RCC 7860 (cell line): Measurements from ENCODE around the gene DYRK1A.

Experiments used
- DNase-seq: peaks from one replicate; pipeline ENCODE4 v3.0.0-alpha.2; 2015; ENCODE audit warnings: low spot score
- FAIRE-seq: peaks from 2 replicates; lab custom pipeline; 2012; peaks lifted over from hg19 to GRCh38; lab: Jason Lieb, UNC

The DYRK1A gene

DNA sequence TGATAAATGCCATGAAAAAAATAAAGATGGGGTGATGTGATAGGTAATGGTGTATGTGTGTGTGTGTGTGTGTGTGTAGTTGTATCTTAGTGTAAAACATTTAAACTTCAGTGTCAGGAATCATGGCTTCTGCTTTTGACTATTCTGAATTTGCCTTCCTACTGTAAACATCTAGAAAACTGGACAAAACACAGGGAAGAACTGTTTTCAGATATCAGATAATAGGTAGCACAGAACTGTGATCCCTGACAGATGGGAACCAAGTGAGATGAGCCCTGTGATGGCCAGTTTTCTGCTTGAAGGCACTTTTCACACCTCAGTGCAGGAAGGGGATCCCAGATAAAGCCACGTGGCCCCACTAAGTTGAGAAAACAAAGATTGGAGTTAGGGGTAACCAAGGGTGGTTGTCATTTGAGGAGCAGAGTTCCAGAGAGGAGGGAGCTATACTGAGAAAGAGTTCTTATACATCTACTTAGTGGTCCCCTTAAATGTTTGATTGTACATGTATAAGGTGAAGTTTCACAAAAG lies 17.3 kb downstream of the DYRK1A start:
- DNase-seq (no peak), FAIRE-seq (no peak)

DNA sequence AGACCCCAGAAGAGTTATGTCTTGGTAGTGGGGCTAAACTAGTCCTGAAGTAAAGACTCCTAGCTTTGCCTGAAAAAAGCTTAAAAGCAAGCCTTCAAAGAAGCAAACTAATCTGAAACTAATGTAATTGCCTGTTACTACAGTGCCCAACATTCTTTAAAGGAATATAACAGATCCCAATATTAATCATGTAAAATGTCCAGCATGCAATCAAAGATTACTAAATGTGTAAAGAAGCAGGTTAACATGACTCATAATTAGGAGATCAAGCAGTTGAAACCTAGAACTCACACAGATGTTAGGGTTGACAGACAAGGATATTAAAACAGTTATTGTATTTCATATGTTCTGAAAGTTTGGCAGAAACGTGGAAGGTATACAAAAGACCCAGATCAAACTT lies 17.8 kb downstream of the DYRK1A start:
- FAIRE-seq (no peak), DNase-seq (no peak)

DNA sequence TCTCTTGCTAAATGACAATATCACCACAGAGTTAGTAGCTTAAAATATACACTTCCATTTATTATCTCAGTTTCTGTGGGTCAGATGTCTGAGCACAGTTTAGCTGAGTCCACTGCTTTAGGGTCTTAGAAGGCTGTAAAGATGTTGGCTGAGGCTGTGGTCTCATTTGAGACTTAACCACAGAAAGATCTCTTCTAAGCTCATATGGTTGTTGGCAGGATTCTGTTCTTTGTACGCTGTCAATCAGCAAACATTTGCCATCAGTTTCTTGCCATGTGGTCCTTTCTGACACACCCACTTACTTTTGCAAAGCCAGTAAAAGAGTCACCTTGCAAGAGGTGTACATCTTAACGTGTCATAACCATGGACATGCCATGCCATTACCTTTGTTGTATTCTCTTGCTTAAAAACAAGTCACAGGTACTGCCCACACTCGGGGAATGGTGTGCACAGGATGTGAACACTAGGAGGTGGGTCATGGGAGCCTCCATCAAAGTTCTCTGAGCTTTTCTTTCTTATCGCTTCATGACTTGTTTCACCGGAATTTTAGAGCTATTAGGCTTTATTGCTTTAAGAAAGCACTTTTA lies 18.7 kb downstream of the DYRK1A start:
- DNase-seq (no peak), FAIRE-seq (no peak)

DNA sequence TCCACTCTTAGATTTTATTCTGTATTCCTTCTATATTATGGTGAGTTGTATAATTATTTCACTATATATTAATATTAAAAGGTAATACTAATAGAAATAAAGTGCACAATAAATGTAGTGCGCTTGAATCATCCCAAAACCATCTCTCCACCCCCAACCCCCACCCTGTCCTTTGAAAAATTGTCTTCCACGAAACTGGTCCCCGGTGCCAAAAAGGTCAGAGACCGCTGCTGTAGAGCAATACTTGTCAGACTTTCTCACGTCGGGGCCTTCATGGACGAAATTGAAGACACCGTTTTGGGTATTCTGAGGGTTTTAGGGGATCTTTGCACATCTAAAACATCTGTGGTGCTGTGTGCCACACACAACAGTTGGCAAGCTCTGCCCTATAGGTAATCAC lies 19.6 kb downstream of the DYRK1A start:
- DNase-seq (no peak), FAIRE-seq (no peak)

DNA sequence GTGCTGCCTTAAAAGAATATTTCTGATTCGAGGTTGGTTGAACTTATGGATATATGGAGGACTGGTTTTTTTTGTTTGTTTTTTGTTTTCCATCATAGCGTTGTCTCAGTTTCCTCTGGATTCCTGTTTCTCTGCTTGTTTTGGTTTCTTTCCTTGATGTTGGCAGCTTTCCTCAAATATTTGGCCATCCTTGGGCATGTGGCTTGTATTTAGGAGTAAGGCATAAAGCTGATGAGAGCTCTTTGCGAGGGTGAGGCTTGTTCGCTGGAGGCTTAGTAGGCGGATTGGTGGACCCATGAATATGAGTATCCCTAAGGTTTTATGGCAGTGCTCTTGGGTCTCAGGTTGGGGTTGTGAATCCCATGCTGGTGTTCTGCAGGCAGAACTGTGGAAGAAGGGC lies 22.9 kb downstream of the DYRK1A start:
- DNase-seq (no peak), FAIRE-seq (no peak)

DNA sequence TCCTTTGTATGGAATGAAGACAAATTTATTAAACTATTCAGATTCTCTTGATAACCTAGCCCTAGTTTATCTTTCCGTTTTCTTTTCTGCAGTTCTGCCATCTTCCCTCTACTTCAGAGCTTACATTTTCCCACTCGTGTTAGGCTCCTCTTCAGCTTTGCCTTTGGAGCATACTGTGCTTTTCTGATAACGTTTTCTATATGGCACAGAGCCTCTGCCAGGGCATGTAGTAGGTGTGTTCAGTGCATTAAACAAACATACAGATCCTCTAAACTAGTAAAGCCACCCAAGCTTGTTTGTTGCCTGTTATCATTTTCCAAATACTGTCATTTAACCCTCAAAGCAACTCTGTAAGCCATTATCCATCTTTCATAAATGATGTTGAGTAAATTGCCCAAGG lies 25.1 kb downstream of the DYRK1A start:
- no peak for DNase-seq
- FAIRE-seq: no peak

DNA sequence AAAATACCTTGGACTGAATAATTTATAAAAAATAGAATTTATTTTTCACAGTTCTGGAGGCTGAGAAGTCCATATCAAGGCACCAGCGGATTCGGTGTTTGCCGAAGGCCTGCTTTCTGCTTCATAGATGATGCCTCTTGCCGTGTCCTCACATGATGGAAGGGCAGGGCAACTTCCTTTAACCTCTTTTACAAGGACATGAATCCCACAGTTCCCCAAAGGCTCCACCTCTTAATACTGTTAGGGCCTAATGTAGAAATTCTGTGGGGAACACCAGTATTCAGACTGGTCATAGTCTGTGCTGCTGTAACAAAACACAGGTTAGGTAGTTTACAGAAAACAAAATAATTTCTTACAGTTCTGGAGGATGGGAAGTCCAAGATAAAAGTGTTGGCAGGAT lies 25.9 kb downstream of the DYRK1A start:
- no peak for DNase-seq
- FAIRE-seq: no peak

DNA sequence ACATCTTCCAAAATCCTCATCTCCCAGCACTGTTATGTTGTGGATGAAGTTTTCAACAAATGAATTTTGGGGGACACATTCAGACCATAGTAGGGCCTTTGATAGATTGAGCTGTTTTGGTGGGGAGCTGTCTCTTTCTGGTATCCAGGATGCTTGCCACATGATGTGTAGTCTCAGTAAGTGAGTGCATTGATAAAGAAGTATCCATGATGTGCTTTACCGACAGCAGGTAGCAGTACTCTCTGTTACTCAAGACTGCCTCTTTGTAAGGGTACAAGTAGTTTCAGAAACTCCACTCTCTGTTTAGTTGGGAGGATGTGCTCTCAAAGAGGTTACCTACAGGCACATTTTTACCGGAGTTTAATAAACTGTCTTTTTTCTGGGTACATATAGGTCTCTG lies 26.5 kb downstream of the DYRK1A start:
- no peak for DNase-seq
- FAIRE-seq: no peak

DNA sequence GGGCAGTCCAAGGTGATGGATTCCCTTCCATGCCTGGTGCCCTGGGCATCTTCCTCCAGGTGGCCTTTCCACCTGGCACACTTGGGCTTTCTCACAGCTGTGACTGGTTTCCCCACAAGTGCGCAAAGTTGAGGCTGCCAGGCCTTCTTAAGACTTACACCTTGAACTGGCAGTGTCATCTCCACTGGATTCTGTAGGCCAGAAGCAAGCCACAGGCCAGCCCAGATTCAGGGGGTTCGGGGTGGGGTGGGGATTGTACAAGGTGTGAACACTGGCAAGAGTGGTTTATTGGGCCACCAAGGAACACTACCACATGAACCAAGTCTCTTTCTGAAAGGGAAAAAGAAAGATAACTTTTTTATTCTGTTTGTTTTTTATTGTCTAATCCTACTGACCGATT lies 27.2 kb downstream of the DYRK1A start:
- DNase-seq (no peak), FAIRE-seq (no peak)

DNA sequence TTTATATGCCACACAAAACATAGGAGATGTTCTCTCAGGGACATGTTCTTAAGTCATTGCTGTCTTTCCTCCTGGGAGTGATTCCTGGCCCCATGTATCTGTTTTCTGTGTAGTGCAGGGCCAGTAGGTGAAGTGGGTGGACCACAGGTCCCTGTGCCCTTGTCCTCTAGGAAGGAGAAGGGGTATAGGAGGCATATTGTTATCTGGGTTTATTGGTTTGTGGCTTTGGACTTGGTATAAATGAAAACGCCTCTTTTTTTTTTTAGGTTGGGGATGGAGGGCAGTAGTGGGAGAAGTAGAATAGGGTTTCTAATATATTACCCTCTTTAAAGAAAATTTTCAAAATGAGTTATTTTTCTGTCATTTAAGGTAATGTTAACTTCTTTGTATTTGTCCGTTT lies 29.4 kb downstream of the DYRK1A start:
- DNase-seq (no peak), FAIRE-seq (no peak)

DNA sequence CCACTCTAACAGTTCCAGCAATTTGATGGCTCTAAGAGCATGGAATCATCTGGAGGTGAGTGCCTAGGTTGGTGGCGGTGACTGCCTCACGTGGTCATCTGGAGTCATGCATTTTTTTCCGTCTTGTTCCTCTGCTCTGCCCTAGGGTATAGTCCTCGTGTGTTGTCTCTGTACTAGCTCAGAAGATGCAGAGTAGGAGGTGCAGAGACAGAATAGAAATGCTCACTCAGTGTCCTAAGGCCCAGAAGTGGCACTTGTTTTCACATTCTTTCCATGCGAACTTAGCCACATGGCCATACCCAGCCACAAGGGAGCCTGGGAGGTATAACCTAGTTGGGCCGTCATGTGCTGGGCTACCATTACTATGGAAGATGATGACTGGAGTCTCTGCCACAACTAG lies 30.3 kb downstream of the DYRK1A start:
- no peak for FAIRE-seq
- no peak for DNase-seq

DNA sequence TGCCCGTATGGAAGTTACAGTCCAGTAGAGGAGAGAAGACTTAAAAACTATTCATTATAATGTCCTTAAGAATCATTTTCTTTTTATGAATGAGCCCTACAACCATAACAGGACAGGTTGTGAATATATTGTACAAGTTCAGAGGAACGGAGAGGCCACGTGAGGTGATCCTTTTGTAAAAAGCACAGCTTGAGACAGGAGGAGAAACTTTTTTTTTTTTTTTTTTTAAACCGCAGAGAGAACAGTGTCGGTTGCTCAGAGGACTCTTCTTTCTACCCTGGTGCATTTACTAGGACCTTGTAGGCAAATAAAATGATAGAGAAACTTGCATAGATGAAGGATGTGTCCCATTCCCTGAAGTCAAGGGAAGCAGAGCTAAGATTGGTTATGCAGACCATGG lies 32.1 kb downstream of the DYRK1A start:
- no peak for DNase-seq
- no peak for FAIRE-seq

DNA sequence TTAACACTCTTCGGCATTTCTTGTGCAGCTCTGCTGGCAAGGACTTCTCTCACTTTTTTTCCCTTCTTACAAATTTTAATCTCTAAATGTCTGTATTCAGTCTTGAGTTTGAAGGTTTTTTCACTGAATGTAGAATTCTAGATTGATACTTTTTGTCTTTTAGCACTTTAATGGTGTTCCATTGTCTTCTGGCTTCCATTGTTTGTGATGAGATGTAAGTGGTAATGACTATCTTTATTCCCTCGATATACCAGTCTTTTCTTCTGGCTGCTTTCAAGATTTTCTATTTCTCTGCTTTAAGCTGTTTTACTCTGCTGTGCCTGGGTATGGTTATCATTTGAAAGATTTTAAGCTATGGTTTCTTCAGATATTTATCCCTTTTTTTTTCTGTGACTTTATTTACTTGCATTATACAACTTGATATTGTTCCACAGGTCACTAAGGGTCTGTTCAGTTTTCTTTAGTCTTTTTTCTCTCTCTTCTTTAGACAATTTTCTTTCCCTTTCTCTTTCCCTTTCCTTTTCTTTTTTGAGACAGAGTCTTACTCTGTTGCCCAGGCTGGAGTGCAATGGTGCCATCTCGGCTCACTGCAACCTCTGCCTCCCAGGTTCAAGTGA lies 35.8 kb downstream of the DYRK1A start:
- DNase-seq: no peak
- no peak for FAIRE-seq

DNA sequence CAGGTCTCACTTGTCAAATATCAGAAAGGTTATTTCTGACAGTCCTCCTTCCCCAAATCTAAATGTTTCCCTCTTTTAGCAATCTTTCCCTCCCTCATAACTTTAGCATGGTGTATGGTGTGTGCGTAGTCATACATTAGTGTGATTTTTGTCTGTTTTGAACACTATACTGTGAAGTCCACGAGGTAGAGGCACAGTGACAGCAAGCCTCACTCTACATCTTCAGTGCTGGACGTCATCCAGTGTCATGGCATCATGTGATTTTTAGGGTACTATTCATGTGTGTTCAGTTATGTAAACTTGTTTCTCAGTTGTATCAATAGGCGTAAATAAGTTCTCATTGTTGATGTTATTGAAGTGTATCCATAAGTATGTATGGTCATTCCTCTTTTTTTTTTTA lies 39.1 kb downstream of the DYRK1A start:
- DNase-seq (no peak), FAIRE-seq (no peak)

DNA sequence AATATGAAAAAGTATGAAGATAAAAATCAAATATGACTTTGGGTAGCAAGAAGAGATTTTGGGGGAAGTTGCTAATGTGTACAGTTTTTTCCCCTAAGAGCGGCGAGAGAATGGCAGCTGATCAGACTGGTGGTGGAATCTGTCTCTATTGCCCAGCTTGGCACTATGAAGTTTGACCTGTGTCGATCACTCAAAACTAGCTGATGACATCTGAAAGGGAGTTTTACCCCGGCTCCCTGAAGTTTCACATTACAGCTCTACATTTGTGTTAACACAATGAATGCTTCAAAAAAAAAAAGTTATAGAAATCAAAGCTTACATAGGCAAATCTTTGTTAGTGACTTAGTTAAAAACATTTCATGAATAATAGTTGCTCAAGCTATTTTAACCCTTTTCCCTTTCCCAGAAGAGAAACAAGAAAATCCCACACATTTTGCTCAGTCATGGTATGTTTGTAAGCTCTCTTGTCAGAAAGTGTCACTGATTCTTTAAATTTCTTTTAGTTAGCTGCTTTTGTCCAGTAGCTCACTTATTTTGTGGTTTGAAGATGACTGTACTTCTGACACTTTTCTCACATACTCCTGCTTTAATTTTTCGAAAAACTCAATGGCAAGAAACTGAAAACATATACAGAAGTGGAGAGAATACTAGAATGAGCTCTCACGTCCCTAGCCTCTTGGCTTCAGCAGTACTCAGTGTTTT lies 41.3 kb downstream of the DYRK1A start:
- DNase-seq: no peak
- FAIRE-seq: no peak

DNA sequence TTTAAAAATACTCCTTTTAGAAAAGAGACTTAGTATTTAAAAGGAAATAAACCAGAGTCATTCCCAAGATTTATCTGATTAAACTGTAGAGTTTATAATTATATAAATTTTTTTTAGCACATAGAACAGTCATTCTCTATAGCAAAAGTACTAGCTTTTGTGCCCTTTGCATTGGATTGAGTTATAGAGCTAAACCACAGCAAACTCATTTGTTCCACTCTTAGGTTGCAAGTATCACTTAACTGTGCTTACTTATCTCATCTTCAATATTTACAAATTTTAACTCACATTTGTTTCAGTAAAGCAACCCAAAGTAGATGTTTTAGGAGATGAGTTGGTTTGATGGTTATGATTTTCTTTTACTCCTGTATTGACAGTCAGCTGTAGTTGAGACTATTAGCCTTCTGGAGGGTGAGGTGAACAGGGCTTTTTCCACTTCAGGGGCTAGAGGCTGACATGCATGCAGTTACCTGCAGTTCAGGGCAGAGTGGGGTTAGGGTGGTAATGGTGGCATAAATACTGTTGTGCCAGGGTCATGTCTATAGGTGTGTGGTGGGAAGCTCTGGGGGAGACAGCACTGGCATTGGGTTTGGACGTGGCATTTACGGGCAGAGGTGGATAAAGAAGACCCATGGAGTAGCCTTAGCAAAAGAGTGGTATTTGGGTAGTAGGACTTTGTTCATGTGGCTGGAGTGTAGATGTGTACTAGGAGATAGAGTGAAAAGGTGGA lies 42.1 kb downstream of the DYRK1A start:
- FAIRE-seq (no peak), DNase-seq (no peak)

DNA sequence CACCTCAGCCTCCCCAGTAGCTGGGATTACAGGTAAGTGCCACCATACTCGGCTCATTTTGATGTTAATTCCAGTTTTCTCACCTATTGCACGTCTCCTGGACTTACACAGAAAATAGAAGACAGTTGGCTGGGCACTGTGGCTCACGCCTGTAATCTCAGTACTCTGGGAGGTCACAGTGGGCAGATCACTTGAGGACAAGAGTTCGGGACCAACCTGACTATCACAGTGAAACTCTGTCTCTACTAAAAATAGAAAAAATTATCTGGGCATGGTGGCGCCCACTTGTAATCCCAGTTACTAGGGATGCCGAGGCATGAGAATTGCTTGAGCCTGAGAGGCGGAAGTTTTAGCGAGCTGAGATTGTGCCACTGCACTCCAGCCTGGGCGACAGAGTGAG lies 44.1 kb downstream of the DYRK1A start:
- FAIRE-seq: no peak
- DNase-seq: no peak

DNA sequence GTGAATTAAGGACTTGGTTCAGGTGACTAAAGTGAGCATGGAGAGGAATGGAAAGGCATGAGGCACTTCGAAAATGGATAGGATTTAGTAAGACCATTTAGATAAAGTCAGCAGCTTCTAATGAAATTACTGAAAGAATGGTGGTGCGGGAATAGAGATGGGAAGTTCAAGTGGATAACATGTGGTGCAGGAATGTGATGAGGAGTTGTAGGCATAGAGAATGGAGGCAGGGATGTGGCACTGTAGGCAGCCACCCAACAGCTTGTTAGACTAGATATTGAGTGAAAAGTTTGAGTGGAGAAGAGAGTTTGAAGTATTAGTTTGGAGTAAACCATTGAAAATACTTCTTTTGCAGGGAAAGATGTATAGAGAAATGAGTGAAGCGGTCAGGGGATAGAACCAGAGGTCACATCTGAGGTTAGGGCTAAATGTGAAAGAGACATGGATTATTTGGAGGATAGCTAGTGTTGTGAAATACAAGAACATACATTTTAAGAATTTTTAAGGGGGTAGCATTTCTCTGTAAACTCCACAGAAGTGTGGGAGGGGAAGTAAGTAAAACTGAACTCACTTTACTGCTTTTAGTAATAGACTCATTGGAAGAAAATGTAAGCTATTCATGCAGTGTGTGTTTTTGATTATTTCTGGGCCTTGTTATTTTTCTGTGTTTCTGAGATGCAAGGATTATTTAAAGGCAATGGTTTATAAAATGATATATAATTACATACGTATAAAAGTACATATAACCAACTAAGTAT lies 46.2 kb downstream of the DYRK1A start:
- no peak for DNase-seq
- FAIRE-seq: no peak

DNA sequence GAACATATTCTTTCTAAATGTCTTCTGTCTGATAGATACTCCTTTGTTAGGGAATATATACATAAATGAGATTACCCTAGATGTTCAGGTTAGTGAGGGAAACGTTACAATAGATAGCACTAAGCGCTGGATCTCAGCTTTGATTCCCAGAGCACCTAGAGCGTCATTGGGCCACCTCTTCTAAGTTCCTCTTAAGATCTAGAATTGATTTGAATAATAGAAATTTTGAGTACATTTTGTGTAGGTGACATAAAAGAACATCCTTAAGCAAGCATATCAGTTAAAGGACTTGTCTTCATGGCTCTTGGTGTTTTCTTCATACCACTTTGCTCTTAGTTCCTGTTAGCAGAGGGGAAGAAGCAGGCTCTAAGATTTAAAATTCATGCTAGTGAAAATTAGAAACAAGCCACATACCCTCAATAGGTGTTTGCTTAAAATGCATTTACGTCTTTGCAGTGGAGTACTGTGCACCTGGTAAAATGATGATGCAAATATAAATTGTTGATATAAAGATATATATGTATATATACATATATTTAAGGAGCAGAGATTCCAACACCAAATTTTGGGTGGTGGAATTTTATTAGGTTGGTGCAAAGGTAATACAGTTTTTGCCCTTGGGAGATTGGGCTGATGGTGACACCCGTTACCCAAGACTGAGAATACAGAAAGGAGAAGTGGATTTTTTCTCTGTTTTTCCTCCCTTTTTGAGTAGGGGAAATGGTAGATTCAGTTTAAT lies 47.1 kb downstream of the DYRK1A start:
- FAIRE-seq: no peak
- DNase-seq: no peak
